Astrocyte of the hippocampus (primary cell): Measurements from ENCODE around the gene JAM2.
"Not testable (repeated sequence)": the region's sequence is repeated elsewhere in the genome, so short reads cannot be mapped to it uniquely, and the experiment has no call there.

Experiments used
- DNase-seq: peaks from one replicate; pipeline ENCODE4 v3.0.0; 2011; ENCODE audit warnings: low read depth, low spot score

JAM2 gene

DNA sequence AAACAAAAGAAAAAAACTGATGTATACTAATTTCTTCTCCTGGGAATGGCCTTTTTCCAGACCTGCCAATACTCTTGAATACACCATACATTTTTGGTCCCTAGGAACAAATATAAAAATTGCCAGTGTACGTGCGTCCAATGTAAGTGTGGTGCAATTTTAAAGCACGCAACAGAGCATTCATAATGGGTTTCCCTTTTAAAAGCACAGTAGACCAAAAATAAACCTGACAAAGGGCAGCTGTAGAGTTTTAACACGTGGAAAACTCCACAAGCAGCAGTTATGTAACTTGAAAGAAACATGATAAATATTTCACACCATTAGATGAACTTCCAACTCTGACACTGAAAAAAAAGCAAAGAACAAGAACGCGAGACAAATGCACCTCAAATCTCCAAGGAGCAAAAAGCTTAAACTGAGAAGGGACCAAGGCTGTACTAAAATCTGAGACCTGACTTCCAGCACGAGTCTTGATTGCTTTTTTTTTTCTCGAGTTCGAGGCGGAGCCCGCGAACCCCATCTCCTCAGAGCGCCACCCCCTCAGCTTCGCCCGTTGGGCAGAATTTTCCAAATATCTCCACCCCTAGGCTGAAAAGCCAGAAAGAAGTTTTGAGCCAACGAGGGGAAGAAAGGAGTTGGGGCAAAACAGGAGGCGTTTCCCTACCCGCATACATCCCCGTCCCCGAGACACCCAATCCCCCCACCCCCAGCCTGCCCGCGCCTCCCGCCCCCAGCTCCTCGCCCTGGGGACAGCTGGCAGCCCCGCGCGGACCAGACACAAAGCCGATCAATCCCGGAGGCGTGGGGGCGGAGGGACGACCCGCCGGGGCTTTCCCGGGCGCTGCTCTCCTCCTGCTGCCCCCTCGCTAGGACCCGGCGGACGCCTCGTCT is at the start of gene JAM2:
Gene JAM2 (plus strand): TSS at position 599 of the 891 bp plus-strand sequence. CDS start 564 bp downstream, outside the sequence.
- DNase-seq, result peak; percentile 58

GRCh38 chr21:25589887-25590286 is 49.2 kb upstream of the JAM2 start:
- DNase-seq, result no peak

GRCh38 chr21:25607151-25608043 is 31.7 kb upstream of the JAM2 start, which contains the start of gene MRPL39:
Gene MRPL39 (minus strand): TSS chr21:25607481. CDS start chr21:25607475, 6 bp downstream.
- DNase-seq, result peak; percentile 96

GRCh38 chr21:25608044-25608737 is 30.9 kb upstream of the JAM2 start:
- peak; percentile 90 for DNase-seq

GRCh38 chr21:25614441-25614840 is 24.6 kb upstream of the JAM2 start:
- no peak for DNase-seq

- DNase-seq, result no peak
Observed at GRCh38 chr21:25615880-25616279, 23.2 kb upstream of the JAM2 start.

- no peak for DNase-seq
Observed at GRCh38 chr21:25619198-25619597, 19.9 kb upstream of the JAM2 start.

- DNase-seq, result no peak
Observed at GRCh38 chr21:25624511-25624910, 14.5 kb upstream of the JAM2 start.

DNA sequence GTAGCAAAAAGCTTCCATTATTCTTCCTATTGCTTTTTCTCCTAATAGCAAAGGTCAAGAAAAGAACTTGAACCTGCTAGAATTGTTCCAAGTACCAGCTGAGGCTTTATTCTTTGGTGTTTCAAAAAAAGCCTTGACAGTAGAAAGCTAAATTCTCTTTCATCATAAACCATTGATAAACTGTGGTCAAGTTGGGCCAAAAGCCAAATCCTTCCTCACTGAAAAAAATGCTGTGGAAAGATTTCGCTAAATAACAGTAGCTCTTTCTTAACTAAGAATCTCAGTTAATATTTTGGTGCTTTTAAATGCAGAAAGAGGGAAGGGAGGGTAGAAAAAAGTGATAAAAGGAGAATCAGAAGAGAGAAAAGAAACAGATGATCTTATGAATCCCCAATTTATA is 14.0 kb upstream of the JAM2 start:
- peak; percentile 20 for DNase-seq

GRCh38 chr21:25625776-25626555 is 13.1 kb upstream of the JAM2 start:
- not testable (repeated sequence) for DNase-seq

DNA sequence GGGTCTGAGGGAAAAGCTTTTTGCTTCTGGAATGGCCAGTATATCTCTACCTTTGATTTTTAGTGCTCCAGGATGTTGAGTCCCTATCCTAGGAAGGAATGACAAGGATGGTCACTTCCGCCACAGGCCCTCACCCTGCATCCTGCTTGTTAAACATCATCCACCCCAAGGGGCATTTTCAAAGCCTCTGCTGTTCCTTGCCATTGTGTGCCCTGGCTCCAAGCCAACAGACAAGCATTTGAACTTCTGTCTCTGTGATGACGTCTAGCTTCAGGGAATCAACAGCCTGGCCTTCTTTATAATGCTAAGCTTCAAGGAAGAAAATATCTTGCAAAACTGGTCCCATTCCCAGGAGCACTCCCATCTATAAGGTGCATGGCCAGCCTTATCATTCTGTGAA is 12.3 kb upstream of the JAM2 start:
- peak; percentile 14 for DNase-seq

- no peak for DNase-seq
Observed at GRCh38 chr21:25632296-25632695, 6.8 kb upstream of the JAM2 start.

GRCh38 chr21:25635310-25635709 is 3.7 kb upstream of the JAM2 start:
- DNase-seq, result no peak

GRCh38 chr21:25636727-25637126 is 2.3 kb upstream of the JAM2 start:
- DNase-seq, result no peak

DNA sequence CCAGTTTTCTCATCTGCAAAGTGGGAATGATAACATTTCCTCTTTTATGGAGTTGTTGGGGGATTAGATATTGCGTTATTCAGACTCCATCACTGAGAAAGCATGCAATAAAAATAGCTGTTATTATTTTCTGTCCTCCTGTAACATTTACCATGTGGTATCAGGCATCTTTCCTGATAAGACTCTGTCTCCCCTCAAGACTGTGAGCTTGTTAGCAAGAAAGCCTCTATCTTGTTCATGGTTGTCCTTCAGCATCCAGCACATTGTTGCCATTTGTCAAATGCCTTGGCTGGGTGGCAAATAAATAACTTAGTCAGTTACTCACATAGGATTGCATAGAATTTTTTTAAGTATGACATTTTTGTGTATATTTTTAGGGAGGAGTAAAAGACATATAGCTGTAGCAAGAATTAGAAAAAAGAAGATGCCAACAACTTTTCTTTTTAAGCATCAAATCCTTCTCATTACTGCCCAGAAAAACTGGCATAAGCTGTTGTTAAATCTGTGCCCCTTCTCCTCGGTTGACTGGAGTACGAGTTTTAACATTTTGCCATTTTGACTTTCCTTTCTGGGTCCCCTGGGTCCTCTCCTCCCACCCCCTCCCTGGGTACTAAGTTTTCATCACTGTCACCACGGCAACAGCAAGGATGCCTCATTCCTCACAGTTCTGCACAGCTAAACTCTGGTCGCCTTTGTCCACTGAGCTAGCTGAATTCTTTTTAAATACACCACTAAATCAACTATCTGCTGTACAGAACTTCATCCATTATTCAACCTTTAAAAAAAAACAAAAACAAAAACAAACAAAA is 1.0 kb upstream of the JAM2 start:
- DNase-seq, result peak; percentile 16

DNA sequence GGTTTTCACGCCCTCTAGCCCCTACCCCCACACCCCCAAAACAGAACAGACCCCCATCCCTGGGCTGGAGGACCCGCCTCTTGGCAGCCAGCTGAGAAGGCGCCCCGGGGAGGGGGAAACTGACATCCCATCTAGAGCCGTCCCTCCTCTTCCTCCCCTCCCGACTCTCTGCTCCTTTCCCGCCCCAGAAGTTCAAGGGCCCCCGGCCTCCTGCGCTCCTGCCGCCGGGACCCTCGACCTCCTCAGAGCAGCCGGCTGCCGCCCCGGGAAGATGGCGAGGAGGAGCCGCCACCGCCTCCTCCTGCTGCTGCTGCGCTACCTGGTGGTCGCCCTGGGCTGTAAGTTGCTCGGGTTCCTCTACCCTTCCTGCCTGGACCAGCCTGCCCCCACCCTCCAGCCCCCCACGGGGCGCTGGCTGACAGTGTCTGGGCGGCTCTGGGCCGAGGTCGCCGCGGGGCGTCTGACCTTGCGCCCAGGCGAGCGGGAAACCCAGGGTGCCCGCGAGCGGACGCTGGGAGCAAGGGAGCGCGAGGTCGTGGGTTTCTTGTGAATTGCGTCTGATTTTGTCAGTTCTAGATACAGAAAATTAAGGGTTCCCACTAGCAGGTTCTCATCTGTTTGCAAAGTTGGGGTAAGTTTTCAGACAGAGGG is 618 bp downstream of the JAM2 start:
- peak; percentile 74 for DNase-seq

- DNase-seq, result peak; percentile 61
Observed at GRCh38 chr21:25640202-25640942, 1.3 kb downstream of the JAM2 start.

- DNase-seq, result peak; percentile 3
Observed at GRCh38 chr21:25640943-25641292, 1.9 kb downstream of the JAM2 start.

GRCh38 chr21:25643486-25643885 is 4.4 kb downstream of the JAM2 start:
- no peak for DNase-seq
